Measurements from ENCODE around the gene TRPV3. TPM values are rescaled to one million over a fixed set of nuclear protein-coding genes. Genes with fewer than 3 reads are reported as not detected.

TRPV3 gene
- total and polyA plus RNA-seq, 12 donors = 0.17 to 2.8 (median 1.1) TPM

DNA sequence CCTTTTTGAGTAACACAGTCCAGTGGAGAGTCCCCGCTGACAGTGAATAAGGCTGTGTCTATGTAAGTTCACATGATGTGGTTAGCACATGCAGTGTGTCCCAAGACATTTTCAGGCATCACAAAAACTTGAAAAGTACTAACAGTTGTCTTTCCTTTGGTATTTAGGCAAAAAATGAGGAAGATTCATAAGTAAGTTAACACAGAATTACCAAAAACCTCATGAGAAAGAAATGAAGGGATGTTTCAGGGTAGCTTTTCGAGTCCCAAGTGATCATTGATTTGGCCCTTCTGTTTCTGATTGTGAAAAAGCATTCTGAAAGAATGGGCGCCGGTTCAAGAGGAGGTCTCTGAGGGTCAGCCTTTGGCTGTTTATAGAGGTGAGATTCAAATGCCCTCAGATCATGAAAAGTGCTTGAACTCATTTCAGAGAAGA lies 82.3 kb downstream of the TRPV3 start:
- H3K27ac ChIP-seq = peak overlapping the region in 4 of 10 donors; percentile 4 to 50 (median 14)
- intact Hi-C loops (cut with DNase I) = no loop called here
- ATAC-seq (peak in 1 of 8 donors; percentile 53), DNase-seq (no peak)
- WGBS, 2 donors = 66 to 70% methylated on average over 4 of the region's 4 CpGs
- H3K36me3 ChIP-seq = no peaks in the 10 kb centered on the region
- TF ChIP-seq, protein P1, sequence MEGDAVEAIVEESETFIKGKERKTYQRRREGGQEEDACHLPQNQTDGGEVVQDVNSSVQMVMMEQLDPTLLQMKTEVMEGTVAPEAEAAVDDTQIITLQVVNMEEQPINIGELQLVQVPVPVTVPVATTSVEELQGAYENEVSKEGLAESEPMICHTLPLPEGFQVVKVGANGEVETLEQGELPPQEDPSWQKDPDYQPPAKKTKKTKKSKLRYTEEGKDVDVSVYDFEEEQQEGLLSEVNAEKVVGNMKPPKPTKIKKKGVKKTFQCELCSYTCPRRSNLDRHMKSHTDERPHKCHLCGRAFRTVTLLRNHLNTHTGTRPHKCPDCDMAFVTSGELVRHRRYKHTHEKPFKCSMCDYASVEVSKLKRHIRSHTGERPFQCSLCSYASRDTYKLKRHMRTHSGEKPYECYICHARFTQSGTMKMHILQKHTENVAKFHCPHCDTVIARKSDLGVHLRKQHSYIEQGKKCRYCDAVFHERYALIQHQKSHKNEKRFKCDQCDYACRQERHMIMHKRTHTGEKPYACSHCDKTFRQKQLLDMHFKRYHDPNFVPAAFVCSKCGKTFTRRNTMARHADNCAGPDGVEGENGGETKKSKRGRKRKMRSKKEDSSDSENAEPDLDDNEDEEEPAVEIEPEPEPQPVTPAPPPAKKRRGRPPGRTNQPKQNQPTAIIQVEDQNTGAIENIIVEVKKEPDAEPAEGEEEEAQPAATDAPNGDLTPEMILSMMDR (IDR thresholded peaks at IDR 0.05) = no peak
- H3K9me3 ChIP-seq = no peaks in the 10 kb centered on the region
- no peaks in the 10 kb centered on the region for H3K27me3 ChIP-seq
- H3K4me1 ChIP-seq = peaks cover 0 to 13% (median 0%) of the 10 kb centered on the region in 9 donors
- H3K4me3 ChIP-seq = peak overlapping the region in 4 of 10 donors; percentile 39 to 47 (median 44)

DNA sequence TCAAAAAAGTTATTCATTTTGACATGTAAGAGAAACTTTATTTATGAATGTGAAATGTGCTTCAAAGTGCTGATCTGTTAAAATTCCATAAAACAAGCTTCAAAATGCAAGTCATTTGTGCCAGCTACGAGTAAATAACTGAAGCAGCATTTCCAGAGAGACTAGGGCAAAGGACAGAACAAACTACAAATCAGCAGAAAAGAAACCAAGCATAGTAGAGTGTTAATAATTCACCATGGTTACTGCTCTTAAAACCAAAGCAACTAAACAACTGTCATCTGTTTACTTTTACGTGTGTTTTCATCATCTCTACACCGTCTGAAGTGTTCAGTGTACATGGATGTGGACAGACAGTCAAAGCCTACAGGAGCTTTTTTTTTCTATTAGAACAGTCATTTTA lies 83.4 kb downstream of the TRPV3 start:
- Histone ChIP-seq H3K36me3 (no peaks in the 10 kb centered on the region), H3K9me3 (no peaks in the 10 kb centered on the region), H3K4me3 (no peak overlapping the region), H3K4me1 (peaks cover 0 to 13% (median 0%) of the 10 kb centered on the region in 9 donors), H3K27ac (no peak overlapping the region), H3K27me3 (no peaks in the 10 kb centered on the region)
- TF ChIP-seq, protein P1 (IDR thresholded peaks at IDR 0.05) = no peak
- DNase-seq (no peak), ATAC-seq (peak in 1 of 8 donors; percentile 27)
- intact Hi-C loops (cut with DNase I) = no loop called here
- 35 to 50% methylated on average over 3 of the region's 3 CpGs for WGBS, 2 donors

DNA sequence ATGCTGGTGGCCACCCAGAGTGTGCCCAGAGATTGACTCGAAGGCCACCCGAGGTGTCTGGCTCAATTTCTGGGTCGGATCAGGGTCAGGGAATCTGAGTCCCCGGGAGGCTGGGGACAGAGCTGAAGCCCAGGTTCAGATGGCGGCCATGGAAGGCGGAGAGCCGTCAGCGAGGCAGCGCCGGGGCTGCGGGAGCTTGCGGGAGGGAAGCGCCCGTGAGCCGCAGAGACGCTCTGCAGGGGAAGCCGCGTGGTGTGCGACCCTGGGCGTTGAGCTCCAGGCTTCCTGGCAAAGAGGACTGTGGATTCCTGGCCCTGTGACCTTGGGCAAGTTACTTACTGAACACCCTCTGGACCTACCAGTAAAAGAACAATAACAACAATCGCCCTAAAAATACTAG lies 85.5 kb downstream of the TRPV3 start:
- H3K27me3 ChIP-seq = no peaks in the 10 kb centered on the region
- intact Hi-C loops (cut with DNase I) = no loop called here
- no peaks in the 10 kb centered on the region for H3K36me3 ChIP-seq
- TF ChIP-seq, protein P1 (IDR thresholded peaks at IDR 0.05) = no peak
- DNase-seq (no peak), ATAC-seq (no peak)
- H3K27ac ChIP-seq = no peak overlapping the region
- 91 to 92% methylated on average over 21 of the region's 21 CpGs for WGBS, 2 donors
- no peak overlapping the region for H3K4me3 ChIP-seq
- peaks cover 0 to 13% (median 0%) of the 10 kb centered on the region in 9 donors for H3K4me1 ChIP-seq
- no peaks in the 10 kb centered on the region for H3K9me3 ChIP-seq

DNA sequence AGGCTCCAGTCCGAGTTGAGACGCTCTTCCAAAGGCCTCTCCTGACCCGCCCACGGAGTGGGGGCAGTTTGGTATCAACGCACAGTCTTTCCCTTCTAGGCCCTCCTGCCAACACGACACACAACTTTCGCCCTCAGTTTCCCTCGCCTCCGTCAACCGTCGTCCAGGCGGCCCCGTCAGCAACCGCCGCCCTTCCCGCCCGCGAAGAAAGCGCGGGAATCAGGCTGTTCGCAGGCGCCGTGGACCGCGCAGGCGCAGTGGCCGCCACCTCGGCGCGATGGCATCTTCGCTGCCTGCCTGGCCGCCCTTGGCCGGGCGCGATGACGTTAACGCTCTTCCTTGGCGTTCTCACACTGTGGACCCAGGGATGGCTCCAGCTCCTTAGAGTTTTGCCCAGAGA lies 86.0 kb downstream of the TRPV3 start, which contains the start of gene SPATA22:
Gene SPATA22 (minus strand): TSS at position 221 of the 400 bp plus-strand sequence. CDS start 2,494 bp downstream, outside the sequence.
- TF ChIP-seq, protein P1 (IDR thresholded peaks at IDR 0.05) = no peak
- Histone ChIP-seq H3K27ac (no peak within 1 kb of the TSS), H3K9me3 (no peaks in the 10 kb centered on the region), H3K36me3 (no peaks in the 10 kb centered on the region), H3K4me1 (peaks cover 0 to 13% (median 0%) of the 10 kb centered on the region in 9 donors), H3K27me3 (no peaks in the 10 kb centered on the region), H3K4me3 (no peak within 1 kb of the TSS)
- ATAC-seq (no peak), DNase-seq (no peak)
- 94 to 96% methylated on average over 38 of the region's 38 CpGs for WGBS, 2 donors
- intact Hi-C loops (cut with DNase I) = no loop called here
